T-helper 2 cell treated with Interferon-gamma antibody and Interleukin-4, amounts not matched to agents 5 μg/mL and 100 μg/mL, for 36 hours (primary cell): ENCODE results near the gene ITPR1.

Experiments used
- DNase-seq: peaks from one replicate; pipeline ENCODE4 v3.0.0; 2021; ENCODE audit warnings: low spot score
- H3K27ac Mint-ChIP-seq: one replicate; pipeline ENCODE4 v1.8.0; 2021; ENCODE audit warnings: mild to moderate bottlenecking, mixed read lengths
- H3K27me3 Mint-ChIP-seq: one replicate; pipeline ENCODE4 v1.8.0; 2021; ENCODE audit warnings: low read depth, mixed read lengths
- H3K36me3 Mint-ChIP-seq: one replicate; pipeline ENCODE4 v1.8.0; 2021; ENCODE audit warnings: low read depth, mixed read lengths
- H3K4me1 Mint-ChIP-seq: one replicate; pipeline ENCODE4 v1.8.0; 2021; ENCODE audit warnings: low read depth, mixed read lengths
- H3K4me3 Mint-ChIP-seq: one replicate; pipeline ENCODE4 v1.8.0; 2022; ENCODE audit warnings: mild to moderate bottlenecking, moderate library complexity, mixed read lengths
- H3K9me3 Mint-ChIP-seq: one replicate; pipeline ENCODE4 v1.8.0; 2021; ENCODE audit warnings: mixed read lengths

Gene ITPR1

DNA sequence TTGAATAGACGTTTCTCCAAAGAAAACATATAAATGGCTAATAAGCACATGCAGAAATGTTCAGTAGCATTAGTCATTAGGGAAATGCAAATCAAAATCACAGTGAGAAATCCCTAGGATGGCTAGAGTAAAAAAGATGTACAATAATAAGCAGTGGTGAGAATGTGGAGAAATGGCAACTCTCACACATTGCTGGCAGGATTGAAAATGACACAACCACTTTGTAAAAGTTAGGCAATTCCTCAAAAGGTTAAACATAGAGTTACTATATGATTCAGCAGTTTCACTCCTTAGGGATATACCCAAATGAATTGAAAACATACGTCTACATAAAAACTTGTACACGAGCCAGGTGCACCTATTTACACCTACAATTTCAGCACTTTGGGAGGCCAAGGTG lies 108.7 kb downstream of the ITPR1 start:
- no peaks in the 10 kb centered on the region for H3K4me1 Mint-ChIP-seq
- DNase-seq = no peak
- H3K4me3 Mint-ChIP-seq = no peak overlapping the region
- H3K36me3 Mint-ChIP-seq = no peaks in the 10 kb centered on the region
- H3K9me3 Mint-ChIP-seq = no peaks in the 10 kb centered on the region
- no peak overlapping the region for H3K27ac Mint-ChIP-seq
- H3K27me3 Mint-ChIP-seq = no peaks in the 10 kb centered on the region

DNA sequence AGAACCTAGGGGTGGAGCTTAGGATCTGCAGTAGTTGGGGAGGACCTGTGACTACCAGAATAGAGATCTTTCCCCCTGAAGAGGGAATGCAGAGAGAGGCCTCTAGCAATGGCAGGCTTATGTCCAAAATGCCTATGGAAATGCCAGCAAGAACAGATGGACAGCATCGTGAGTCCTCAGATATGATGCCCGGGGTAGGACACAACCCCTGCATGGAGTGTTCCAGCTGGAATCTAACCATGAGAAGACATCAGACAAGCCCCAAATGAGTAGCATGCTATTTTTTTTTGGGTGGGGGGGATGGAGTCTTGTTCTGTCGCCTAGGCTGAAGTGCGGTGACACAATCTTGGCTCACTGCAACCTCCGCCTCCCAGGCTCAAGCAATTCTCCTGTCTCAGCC lies 111.5 kb downstream of the ITPR1 start:
- H3K4me3 Mint-ChIP-seq = no peak overlapping the region
- H3K9me3 Mint-ChIP-seq = no peaks in the 10 kb centered on the region
- no peak overlapping the region for H3K27ac Mint-ChIP-seq
- DNase-seq = no peak
- no peaks in the 10 kb centered on the region for H3K27me3 Mint-ChIP-seq
- no peaks in the 10 kb centered on the region for H3K36me3 Mint-ChIP-seq
- H3K4me1 Mint-ChIP-seq = no peaks in the 10 kb centered on the region

- Mint-ChIP-seq H3K4me3 (no peak overlapping the region), H3K27me3 (no peaks in the 10 kb centered on the region), H3K36me3 (no peaks in the 10 kb centered on the region), H3K27ac (no peak overlapping the region), H3K9me3 (no peaks in the 10 kb centered on the region), H3K4me1 (no peaks in the 10 kb centered on the region)
- no peak for DNase-seq
These were observed 113.8 kb downstream of the ITPR1 start for GRCh38 chr3:4606911-4607310.

GRCh38 chr3:4613366-4613765 lies 120.2 kb downstream of the ITPR1 start:
- H3K4me3 Mint-ChIP-seq = no peak overlapping the region
- H3K27me3 Mint-ChIP-seq = no peaks in the 10 kb centered on the region
- no peaks in the 10 kb centered on the region for H3K9me3 Mint-ChIP-seq
- H3K27ac Mint-ChIP-seq = no peak overlapping the region
- DNase-seq = no peak
- no peaks in the 10 kb centered on the region for H3K4me1 Mint-ChIP-seq
- H3K36me3 Mint-ChIP-seq = no peaks in the 10 kb centered on the region

DNA sequence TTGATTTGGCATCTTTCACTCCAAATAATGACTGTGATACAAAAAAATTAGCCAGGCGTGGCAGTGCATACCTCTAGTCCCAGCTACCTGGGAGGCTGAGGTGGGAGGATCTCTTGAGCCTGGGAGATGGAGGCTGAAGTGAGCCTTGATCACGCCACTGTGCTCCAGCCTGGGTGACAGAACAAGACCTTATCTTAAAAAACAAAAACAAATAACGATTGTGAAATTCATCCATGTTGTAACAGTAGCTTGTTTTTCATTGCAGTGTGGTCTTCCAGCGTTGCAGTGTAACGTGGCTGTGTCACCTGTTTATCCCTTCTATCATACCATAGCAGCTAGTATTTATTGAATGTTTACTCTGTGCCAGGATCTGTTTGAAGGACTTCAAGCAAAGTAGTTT lies 120.9 kb downstream of the ITPR1 start:
- H3K9me3 Mint-ChIP-seq = no peaks in the 10 kb centered on the region
- no peak for DNase-seq
- H3K4me1 Mint-ChIP-seq = no peaks in the 10 kb centered on the region
- no peaks in the 10 kb centered on the region for H3K36me3 Mint-ChIP-seq
- H3K27ac Mint-ChIP-seq = no peak overlapping the region
- no peaks in the 10 kb centered on the region for H3K27me3 Mint-ChIP-seq
- no peak overlapping the region for H3K4me3 Mint-ChIP-seq

DNA sequence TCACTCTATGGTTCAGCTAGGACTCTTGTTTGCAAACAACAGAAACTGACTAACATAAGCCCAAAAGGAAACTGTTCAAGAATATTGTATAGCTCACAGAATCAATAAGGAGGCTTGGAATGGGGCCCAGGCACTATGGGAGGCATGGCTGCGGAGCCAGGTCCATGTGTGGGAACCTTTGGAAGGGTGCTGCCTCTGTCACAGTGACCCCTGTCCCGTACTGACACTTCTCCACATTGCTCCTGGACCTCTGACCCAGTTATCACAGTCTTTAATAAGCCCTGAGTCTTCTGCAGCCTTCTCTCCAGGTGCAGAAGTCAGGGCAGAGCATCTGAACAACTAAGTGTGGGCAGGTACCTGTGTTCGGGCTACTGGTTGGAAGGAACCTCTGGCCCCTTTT lies 121.8 kb downstream of the ITPR1 start:
- Mint-ChIP-seq H3K27me3 (no peaks in the 10 kb centered on the region), H3K4me1 (no peaks in the 10 kb centered on the region), H3K27ac (no peak overlapping the region)

GRCh38 chr3:4615750-4616149 lies 122.6 kb downstream of the ITPR1 start:
- no peak overlapping the region for H3K4me3 Mint-ChIP-seq
- no peaks in the 10 kb centered on the region for H3K36me3 Mint-ChIP-seq
- DNase-seq = no peak
- H3K9me3 Mint-ChIP-seq = peaks cover under 1% of the 10 kb centered on the region
- H3K27me3 Mint-ChIP-seq = no peaks in the 10 kb centered on the region
- no peak overlapping the region for H3K27ac Mint-ChIP-seq
- H3K4me1 Mint-ChIP-seq = no peaks in the 10 kb centered on the region

More for the DNA sequence above, 121.8 kb downstream of the ITPR1 start:
- DNase-seq = no peak
- Mint-ChIP-seq H3K36me3 (no peaks in the 10 kb centered on the region), H3K9me3 (no peaks in the 10 kb centered on the region), H3K4me3 (no peak overlapping the region)

- H3K4me1 Mint-ChIP-seq = no peaks in the 10 kb centered on the region
- no peak overlapping the region for H3K27ac Mint-ChIP-seq
- DNase-seq = no peak
- peaks cover 6% of the 10 kb centered on the region for H3K36me3 Mint-ChIP-seq
- H3K27me3 Mint-ChIP-seq = no peaks in the 10 kb centered on the region
- no peak overlapping the region for H3K4me3 Mint-ChIP-seq
- peaks cover 10% of the 10 kb centered on the region for H3K9me3 Mint-ChIP-seq
These were observed 130.4 kb downstream of the ITPR1 start for GRCh38 chr3:4623421-4623999.

- no peak overlapping the region for H3K4me3 Mint-ChIP-seq
- H3K27ac Mint-ChIP-seq = no peak overlapping the region
- DNase-seq = no peak
- H3K27me3 Mint-ChIP-seq = no peaks in the 10 kb centered on the region
- H3K36me3 Mint-ChIP-seq = no peaks in the 10 kb centered on the region
- H3K9me3 Mint-ChIP-seq = no peaks in the 10 kb centered on the region
- H3K4me1 Mint-ChIP-seq = no peaks in the 10 kb centered on the region
These were observed 134.7 kb downstream of the ITPR1 start for GRCh38 chr3:4627651-4628375.

DNA sequence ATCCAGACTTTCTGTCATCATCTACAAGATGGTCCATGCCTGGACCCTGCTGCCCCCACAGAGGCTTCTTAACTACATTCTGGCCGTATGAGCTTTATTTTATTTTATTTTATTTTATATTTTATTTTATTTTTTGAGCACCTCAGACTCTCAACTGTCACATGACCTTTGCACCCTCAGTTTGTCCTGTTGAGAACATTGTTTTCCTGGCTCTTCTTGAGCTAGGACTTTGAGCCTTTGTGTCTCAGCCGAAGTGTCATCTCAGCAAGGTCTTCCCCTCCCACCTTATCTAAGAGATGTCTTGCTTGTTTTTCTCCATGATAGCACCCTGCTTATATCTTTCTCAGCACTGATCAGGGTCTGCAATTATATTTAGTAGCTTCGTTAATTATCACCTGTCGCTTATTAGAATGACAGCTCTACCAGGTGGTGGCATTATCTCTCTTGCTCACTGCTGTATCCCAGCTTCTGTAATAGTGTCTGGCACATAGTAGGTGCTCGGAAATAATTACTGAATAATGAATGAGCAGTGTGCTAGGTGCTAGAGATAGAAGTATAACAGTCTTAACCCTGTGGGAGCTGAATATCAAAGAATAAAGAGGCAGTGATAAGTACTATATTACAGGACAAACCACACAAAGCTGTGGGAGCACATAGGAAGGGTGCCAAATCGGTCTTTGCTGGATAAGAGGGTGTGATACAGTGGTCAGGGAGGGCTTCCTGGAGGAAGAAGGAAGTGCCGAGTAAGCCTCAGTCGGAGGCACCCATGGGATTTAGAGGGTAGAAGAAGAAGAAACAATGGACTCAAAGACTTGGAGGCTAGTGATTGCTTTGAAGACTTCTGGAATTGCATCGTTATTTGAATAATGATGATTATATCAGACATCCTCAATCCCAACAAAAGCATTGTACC lies 136.2 kb downstream of the ITPR1 start:
- Mint-ChIP-seq H3K9me3 (no peaks in the 10 kb centered on the region), H3K36me3 (no peaks in the 10 kb centered on the region), H3K4me1 (peaks cover 8% of the 10 kb centered on the region), H3K4me3 (no peak overlapping the region), H3K27me3 (no peaks in the 10 kb centered on the region), H3K27ac (no peak overlapping the region)
- DNase-seq = no peak

- Mint-ChIP-seq H3K4me1 (peaks cover 8% of the 10 kb centered on the region), H3K27me3 (no peaks in the 10 kb centered on the region), H3K9me3 (no peaks in the 10 kb centered on the region), H3K36me3 (no peaks in the 10 kb centered on the region), H3K27ac (no peak overlapping the region), H3K4me3 (no peak overlapping the region)
- no peak for DNase-seq
These were observed 140.2 kb downstream of the ITPR1 start for GRCh38 chr3:4633078-4634004.

DNA sequence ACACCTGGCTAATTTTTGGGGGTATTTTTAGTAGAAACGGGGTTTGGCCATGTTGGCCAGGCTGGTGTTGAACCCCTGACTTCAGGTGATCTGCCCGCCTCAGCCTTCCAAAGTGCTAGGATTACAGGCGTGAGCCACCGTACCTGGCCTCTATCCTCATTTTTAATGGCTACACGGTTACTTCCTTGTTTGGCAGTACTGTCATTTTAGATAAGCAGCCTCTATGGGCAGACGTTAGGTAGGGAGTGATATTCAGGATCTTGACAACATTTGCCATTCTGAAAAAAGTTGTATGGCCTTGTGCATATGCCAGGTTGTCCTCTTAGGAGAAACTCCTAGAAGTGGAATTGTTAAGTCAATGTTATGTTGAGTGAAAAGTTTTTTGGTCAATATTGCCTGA lies 141.7 kb downstream of the ITPR1 start:
- no peaks in the 10 kb centered on the region for H3K36me3 Mint-ChIP-seq
- no peak overlapping the region for H3K27ac Mint-ChIP-seq
- no peak for DNase-seq
- no peaks in the 10 kb centered on the region for H3K9me3 Mint-ChIP-seq
- no peaks in the 10 kb centered on the region for H3K27me3 Mint-ChIP-seq
- H3K4me3 Mint-ChIP-seq = no peak overlapping the region
- H3K4me1 Mint-ChIP-seq = peaks cover 8% of the 10 kb centered on the region

GRCh38 chr3:4637265-4637664 lies 144.1 kb downstream of the ITPR1 start:
- Mint-ChIP-seq H3K4me1 (peaks cover 8% of the 10 kb centered on the region), H3K27ac (no peak overlapping the region), H3K4me3 (no peak overlapping the region), H3K9me3 (no peaks in the 10 kb centered on the region), H3K36me3 (no peaks in the 10 kb centered on the region), H3K27me3 (no peaks in the 10 kb centered on the region)
- no peak for DNase-seq
